ENCODE measurements around the gene DTX1. TPM values are rescaled to one million over a fixed set of nuclear protein-coding genes. Genes with fewer than 3 reads are reported as not detected.

DTX1 gene
- total RNA-seq, 1 donor from 2014 or later = 16.2 TPM

- DNase-seq = peak; percentile 9
These were observed 14.9 kb downstream of the DTX1 start for GRCh38 chr12:113071135-113072112.

GRCh38 chr12:113072136-113072535 lies 15.6 kb downstream of the DTX1 start:
- DNase-seq = no peak

DNA sequence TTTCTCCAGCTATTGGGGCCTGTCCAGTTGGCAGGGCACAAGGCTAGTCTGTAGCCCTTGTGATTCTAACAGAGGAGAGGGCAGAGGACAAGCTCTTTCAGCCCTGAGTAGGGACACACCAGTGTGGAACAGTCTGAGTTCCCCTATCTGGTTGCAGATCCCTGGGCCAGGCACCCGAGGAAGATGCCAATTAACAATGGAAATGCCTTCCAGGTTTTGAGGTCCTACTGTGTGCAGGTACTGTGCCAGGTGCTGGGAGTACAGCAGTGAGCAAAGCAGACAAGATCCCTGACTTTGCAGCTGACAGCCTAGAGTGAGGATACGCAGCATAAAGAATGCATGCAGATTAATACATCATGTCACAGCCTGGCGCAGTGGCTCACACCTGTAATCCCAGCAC lies 17.1 kb downstream of the DTX1 start:
- no peak for DNase-seq

DNA sequence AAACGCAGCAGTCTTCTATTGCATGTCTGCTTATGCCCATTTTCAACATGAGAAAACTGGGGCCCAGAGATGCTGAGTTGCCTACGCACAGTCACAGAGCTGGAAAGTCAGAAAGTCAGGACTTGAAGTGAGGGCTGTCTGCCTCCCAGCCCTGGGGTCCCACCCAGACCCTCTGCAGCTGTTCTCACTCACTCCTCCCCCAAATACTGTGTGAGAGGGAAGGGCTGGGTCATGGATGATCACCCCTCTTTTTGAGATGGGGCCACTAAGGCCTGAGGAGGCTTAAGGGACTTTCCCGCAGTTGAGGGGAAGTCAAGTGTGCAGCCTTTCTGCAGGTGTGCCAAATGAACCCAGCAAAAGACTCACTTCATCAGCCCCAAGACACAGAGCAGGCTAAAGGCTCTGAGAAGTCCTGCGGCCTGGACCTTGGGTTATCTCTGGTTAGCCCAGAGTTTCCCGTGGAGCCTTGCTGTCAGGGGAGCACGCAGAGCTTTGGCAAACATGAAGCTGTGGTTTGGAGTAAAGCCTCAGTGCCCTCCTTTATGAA lies 18.7 kb downstream of the DTX1 start:
- DNase-seq = no peak

DNA sequence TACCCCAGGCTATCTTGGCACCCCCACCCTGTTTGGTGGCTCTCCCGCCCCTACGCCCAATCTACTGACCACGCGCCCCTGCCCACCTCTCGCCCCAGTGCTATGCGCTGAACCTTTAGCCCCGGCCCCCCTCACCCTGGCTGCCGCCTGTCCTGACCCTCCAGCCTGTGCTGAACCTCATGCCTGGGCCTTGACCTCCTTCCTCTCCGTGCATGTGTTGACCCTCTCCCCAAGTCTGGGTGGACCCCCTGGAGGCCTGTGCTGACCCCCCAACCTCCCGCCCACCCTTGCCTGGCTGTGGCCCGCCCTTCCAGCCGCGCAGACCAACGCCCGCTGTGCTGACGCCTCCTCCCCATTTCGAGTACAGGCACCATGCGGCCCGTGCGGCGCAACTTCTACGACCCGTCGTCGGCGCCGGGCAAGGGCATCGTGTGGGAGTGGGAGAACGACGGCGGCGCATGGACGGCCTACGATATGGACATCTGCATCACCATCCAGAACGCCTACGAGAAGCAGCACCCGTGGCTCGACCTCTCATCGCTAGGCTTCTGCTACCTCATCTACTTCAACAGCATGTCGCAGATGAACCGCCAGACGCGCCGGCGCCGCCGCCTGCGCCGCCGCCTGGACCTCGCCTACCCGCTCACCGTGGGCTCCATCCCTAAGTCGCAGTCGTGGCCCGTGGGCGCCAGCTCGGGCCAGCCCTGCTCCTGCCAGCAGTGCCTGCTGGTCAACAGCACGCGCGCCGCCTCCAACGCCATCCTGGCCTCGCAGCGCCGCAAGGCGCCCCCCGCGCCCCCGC lies 20.7 kb downstream of the DTX1 start:
- no peak for DNase-seq

GRCh38 chr12:113077859-113078255 lies 21.3 kb downstream of the DTX1 start:
- no peak for DNase-seq

GRCh38 chr12:113081873-113082272 lies 25.3 kb downstream of the DTX1 start:
- no peak for DNase-seq

GRCh38 chr12:113082486-113083148 lies 26.1 kb downstream of the DTX1 start:
- no peak for DNase-seq

- no peak for DNase-seq
These were observed 27.4 kb downstream of the DTX1 start for GRCh38 chr12:113083863-113084435.

DNA sequence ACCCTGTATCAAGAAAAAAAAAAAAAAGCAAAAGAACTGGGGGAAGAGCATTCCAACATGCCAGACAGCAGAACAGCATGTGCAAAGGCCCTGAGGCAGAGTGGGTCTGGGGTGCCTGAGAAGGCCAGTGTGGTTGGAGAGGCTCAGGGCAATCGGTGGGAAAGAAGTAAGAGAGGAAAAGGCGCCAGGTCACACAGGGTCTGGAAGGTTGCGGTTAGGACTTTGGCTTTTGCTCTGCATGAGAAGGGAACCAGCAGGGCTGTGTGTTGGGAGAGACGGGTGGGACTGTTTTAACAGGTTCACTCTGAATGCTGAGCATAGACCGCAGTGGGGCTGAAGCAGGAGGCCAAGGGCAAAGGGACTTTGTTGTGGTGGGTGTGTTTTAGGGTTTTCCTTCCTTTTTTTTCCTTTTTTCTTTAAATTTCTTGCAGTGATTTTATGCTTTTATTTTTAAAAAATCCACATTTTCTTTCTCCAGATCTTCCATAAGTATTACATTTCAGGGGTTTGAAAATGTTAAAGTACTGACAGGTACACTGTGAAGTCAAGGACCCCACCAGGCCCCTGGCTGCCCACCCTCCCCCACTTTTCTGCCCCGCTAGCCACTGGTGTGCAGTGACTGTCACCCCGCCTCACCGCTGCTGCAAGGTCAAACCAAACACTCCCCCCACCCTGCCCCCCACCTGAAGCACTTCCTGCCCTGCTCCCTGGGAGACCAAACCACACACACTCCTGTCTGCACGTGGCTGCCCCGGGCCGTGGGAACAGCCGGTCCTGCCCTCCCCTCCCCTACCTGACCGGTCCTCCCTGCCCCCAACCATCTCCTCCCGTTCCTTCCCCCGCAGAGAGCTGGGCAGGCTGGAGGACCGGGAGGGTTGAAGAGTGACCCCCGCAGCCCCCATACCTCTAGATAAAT lies 30.0 kb downstream of the DTX1 start:
- no peak for DNase-seq

- no peak for DNase-seq
These were observed 30.7 kb downstream of the DTX1 start for GRCh38 chr12:113087193-113087592.

- no peak for DNase-seq
These were observed 31.5 kb downstream of the DTX1 start for GRCh38 chr12:113088037-113088436.

DNA sequence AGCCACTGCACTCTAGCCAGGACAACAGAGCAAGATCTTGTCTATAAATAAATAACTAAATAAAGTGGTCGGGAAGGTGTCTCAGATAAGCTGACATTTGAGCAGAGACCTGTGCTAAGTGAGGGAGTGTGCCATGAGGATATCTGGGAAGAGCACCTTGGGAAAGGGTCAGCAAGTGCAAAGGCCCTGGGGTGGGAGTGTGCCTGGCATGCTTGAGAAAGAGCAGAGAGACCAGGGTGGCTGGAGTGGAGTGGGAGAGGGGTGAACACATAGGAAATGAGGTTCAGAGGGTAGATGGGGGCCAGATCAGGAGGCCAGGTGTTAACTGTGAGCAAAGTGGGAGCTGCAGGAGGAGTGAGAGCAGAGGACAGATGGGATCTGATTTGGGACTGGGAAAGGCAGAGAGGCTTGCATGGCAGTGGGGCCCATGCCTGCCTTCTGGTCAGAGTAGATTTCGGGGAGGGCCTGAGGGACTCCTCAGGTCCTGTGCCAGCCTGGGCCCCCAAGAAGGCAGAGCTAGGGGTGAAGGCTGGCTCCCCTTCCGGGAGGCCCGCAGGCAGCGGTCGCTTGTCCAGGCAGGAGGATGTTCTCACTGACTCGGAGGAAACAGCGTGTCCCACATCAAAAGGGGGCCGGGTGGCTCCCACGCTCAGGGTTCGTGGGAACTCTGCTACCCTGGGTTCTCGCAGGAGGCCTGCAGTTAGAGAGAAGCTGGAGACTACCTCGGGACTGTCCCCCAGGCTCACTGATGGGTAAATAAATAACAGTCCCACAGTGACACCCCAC lies 32.6 kb downstream of the DTX1 start:
- DNase-seq = no peak

DNA sequence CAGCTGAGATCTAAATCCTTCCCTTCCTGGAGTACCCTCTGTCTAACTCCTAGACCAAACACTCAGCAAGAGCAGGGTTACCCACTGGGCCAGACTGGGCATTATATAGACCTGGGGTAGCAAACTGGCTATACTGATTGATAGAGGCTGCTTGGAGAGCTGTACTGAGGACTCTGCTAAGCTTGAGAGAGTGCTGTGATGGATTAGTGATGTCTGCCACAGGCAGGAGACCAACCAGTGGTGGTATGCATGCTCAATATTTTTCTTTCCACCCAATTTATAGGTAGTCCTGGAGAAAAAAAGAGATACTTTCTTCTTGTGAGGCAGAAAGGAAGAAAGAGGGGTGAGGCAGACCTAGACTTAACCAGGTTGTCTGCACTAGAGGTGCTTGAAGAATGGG lies 33.3 kb downstream of the DTX1 start:
- DNase-seq = no peak

GRCh38 chr12:113090740-113091139 lies 34.2 kb downstream of the DTX1 start:
- DNase-seq = peak; percentile 26

- no peak for DNase-seq
These were observed 35.0 kb downstream of the DTX1 start for GRCh38 chr12:113091506-113091905.

- DNase-seq = no peak
These were observed 36.3 kb downstream of the DTX1 start for GRCh38 chr12:113092607-113093408.

- no peak for DNase-seq
These were observed 37.0 kb downstream of the DTX1 start for GRCh38 chr12:113093409-113094101.

DNA sequence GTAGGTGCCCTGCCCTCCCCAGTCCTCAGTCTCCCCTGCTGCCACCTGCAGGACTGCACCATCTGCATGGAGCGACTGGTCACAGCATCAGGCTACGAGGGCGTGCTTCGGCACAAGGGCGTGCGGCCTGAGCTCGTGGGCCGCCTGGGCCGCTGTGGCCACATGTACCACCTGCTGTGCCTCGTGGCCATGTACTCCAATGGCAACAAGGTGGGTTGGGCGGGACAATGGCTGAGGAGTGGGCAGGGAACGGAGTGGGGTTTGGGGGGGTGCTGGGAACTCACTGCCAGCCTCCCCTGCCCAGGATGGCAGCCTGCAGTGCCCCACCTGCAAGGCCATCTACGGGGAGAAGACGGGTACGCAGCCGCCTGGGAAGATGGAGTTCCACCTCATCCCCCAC lies 38.2 kb downstream of the DTX1 start:
- DNase-seq = no peak
